K562 (cell line): Measurements from ENCODE around the gene TRPV5. TPM values are rescaled to one million over a fixed set of nuclear protein-coding genes. Genes with fewer than 3 reads are reported as not detected.

Experiments
- ATAC-seq: fragments of 200-7000 bp; cut with Tn5 transposase; 3 replicates; pipeline ENCODE4 v1.9.1; 2020; ENCODE audit warnings: moderate library complexity
- BruUV-seq: library from RNA; stranded (reverse); fragments of 400-500 nt; replicated peaks from 2 replicates; lab custom pipeline; 2021; lab: Mats Ljungman, UMichigan
- CTCF ChIA-PET: fragments of 300-600 bp; formaldehyde crosslinking; extraction: SDS; loops from one replicate; lab custom pipeline; 2021; ENCODE audit warnings: low intra/inter-chr PET ratio; lab: Yijun Ruan, JAX
- POLR2A ChIA-PET: fragments of 300-600, 350-650 bp; sonication (Branson Sonifier 250); formaldehyde crosslinking; extraction: SDS; loops from one replicate; lab custom pipeline; 2021; ENCODE audit warnings: antibody characterized with exemption, inconsistent platforms; lab: Yijun Ruan, JAX
- DNase-seq, 4 experiments: peaks; one replicate each; pipeline versions ENCODE4 v3.0.0 to v3.0.0-alpha.2; 2011 to 2018; ENCODE audit warnings: low spot score in 3 of 4, mixed read lengths in 3 of 4; ENCODE audit errors: extremely low read depth in 1 of 4
- FAIRE-seq: peaks from 2 replicates; lab custom pipeline; 2011; peaks lifted over from hg19 to GRCh38; lab: Jason Lieb, UNC
- H2AFZ ChIP-seq: 2 replicates; pipeline ENCODE4 v1.6.0; 2011; ENCODE audit warnings: low read depth, low read length, control low read depth, inconsistent platforms
- H3K27ac ChIP-seq: fragments of 200-600 bp; 3 replicates; pipeline ENCODE4 v1.8.0; 2011; ENCODE audit warnings: low read depth, mild to moderate bottlenecking, control low read depth, inconsistent platforms, low read length, moderate library complexity, mixed read lengths; ENCODE audit errors: extremely low read depth
- H3K27me3 ChIP-seq, 2 experiments: fragments of 300-600 bp in 1 of 2; 2 replicates in 1 of 2; 3 replicates in 1 of 2; pipeline versions ENCODE4 v1.6.0 to v1.8.0; 2011; ENCODE audit warnings: inconsistent platforms in 2 of 2, low read length in 2 of 2, mild to moderate bottlenecking in 1 of 2, mixed read lengths in 1 of 2, moderate library complexity in 1 of 2; ENCODE audit not compliant: control insufficient read depth in 2 of 2, insufficient read depth in 2 of 2
- H3K36me3 ChIP-seq: fragments of 300-600 bp; 3 replicates; pipeline ENCODE4 v1.8.0; 2011; ENCODE audit warnings: mild to moderate bottlenecking, low read length, inconsistent platforms; ENCODE audit not compliant: control insufficient read depth, insufficient read depth
- H3K4me1 ChIP-seq, 2 experiments: fragments of 200-600 bp in 1 of 2; replicated peaks in 1 of 2; 2 replicates in 1 of 2; 3 replicates in 1 of 2; pipeline versions ENCODE4 v1.5.1 to v1.8.0; 2011; ENCODE audit warnings: inconsistent platforms in 2 of 2, low read length in 2 of 2, mild to moderate bottlenecking in 1 of 2, mixed read lengths in 1 of 2, moderate library complexity in 1 of 2; ENCODE audit not compliant: control insufficient read depth in 2 of 2, insufficient read depth in 2 of 2
- H3K4me2 ChIP-seq: 2 replicates; pipeline ENCODE4 v1.6.1; 2011; ENCODE audit warnings: low read length, control low read depth, inconsistent platforms, mixed read lengths; ENCODE audit not compliant: insufficient read depth
- H3K4me3 ChIP-seq: fragments of 200-600 bp; sonication (generic), shearing (Covaris generic); 2 replicates; pipeline ENCODE4 v1.5.1; 2016; ENCODE audit warnings: control low read depth, inconsistent platforms
- H3K79me2 ChIP-seq: fragments of 200-600 bp; 3 replicates; pipeline ENCODE4 v1.8.0; 2011; ENCODE audit warnings: low read length, inconsistent platforms; ENCODE audit not compliant: control insufficient read depth, insufficient read depth
- H3K9ac ChIP-seq, 2 experiments: 2 replicates each; pipeline versions ENCODE4 v1.6.0 to v1.6.1; 2011; ENCODE audit warnings: low read depth in 2 of 2, low read length in 2 of 2, control low read depth in 1 of 2, inconsistent platforms in 1 of 2, mild to moderate bottlenecking in 1 of 2, mixed read lengths in 1 of 2; ENCODE audit not compliant: insufficient read depth in 1 of 2
- H3K9me1 ChIP-seq: one replicate; pipeline ENCODE4 v1.6.0; 2011; ENCODE audit warnings: inconsistent platforms, mild to moderate bottlenecking, low read length, moderate library complexity; ENCODE audit not compliant: control insufficient read depth, insufficient read depth
- H3K9me3 ChIP-seq: replicated peaks from 2 replicates; pipeline ENCODE4 v1.5.1; 2011; ENCODE audit warnings: low read depth, low read length, inconsistent platforms; ENCODE audit not compliant: control insufficient read depth, insufficient read depth
- H4K20me1 ChIP-seq: replicated peaks from 2 replicates; pipeline ENCODE4 v1.6.1; 2011; ENCODE audit warnings: low read length, inconsistent platforms, mixed read lengths; ENCODE audit not compliant: control insufficient read depth, insufficient read depth
- DNMT1 ChIP-seq: fragments of 450-650 bp; IDR thresholded peaks from 2 replicates; pipeline ENCODE4 v1.6.1; 2016; ENCODE audit warnings: antibody characterized with exemption, mild to moderate bottlenecking
- ESRRA ChIP-seq: fragments of 450-650 bp; IDR thresholded peaks from 2 replicates; pipeline ENCODE4 v1.6.1; 2014; ENCODE audit warnings: low read depth, mild to moderate bottlenecking, moderate library complexity, borderline replicate concordance
- FOXA3 ChIP-seq, 2 experiments: fragments of 450-650 bp in 1 of 2; sonication (generic) in 1 of 2; formaldehyde crosslinking; IDR thresholded peaks in 1 of 2; conservative IDR thresholded peaks in 1 of 2; 2 replicates each; pipeline versions ENCODE4 v1.4.0 to v1.8.0; 2020 to 2022; ENCODE audit warnings: mild to moderate bottlenecking in 2 of 2, missing genetic modification reagents in 1 of 2
- NBN ChIP-seq: fragments of 450-650 bp; IDR thresholded peaks from 2 replicates; pipeline ENCODE4 v1.6.1; 2016; ENCODE audit warnings: low read depth, mild to moderate bottlenecking
- NR2F6 ChIP-seq: fragments of 450-650 bp; formaldehyde crosslinking; IDR thresholded peaks from 2 replicates; pipeline ENCODE4 v1.4.0; 2020; ENCODE audit warnings: mild to moderate bottlenecking
- RBBP5 ChIP-seq: fragments of 200-600 bp; sonication (generic); IDR thresholded peaks from 2 replicates; pipeline ENCODE4 v1.6.1; 2012; ENCODE audit warnings: borderline replicate concordance, mild to moderate bottlenecking, low read length, control low read depth, inconsistent platforms; ENCODE audit not compliant: insufficient read depth, poor library complexity, severe bottlenecking
- RBM22 ChIP-seq: fragments of 200-400 bp; formaldehyde crosslinking; IDR thresholded peaks from 2 replicates; pipeline ENCODE4 v1.6.1; 2018; ENCODE audit warnings: low read length, low read depth; ENCODE audit not compliant: poor library complexity, severe bottlenecking
- SMARCE1 ChIP-seq: fragments of 450-650 bp; IDR thresholded peaks from 2 replicates; pipeline ENCODE4 v1.7.1; 2016; ENCODE audit warnings: mild to moderate bottlenecking
- TEAD2 ChIP-seq: fragments of 450-650 bp; IDR thresholded peaks from 2 replicates; pipeline ENCODE4 v1.6.1; 2016; ENCODE audit warnings: missing genetic modification characterization, control low read depth, missing compliant biosample characterization
- TFAM ChIP-seq: fragments of 250-450 bp; sonication (Bioruptor Pico); conservative IDR thresholded peaks from 2 replicates; pipeline ENCODE4 v1.5.0; 2021; ENCODE audit warnings: mild to moderate bottlenecking, moderate library complexity
- ZEB2 ChIP-seq: fragments of 450-650 bp; IDR thresholded peaks from 2 replicates; pipeline ENCODE4 v1.6.1; 2016
- ZNF444 ChIP-seq: fragments of 250-450 bp; sonication (Bioruptor Pico); IDR thresholded peaks from 2 replicates; pipeline ENCODE4 v1.4.0; 2020; ENCODE audit warnings: mild to moderate bottlenecking, moderate library complexity
- WGBS: fragments of 100-300 bp; shearing (Covaris generic); methylation state at CpG from one replicate; pipeline ENCODE4 v1.1.6; 2016; ENCODE audit warnings: low coverage, mixed read lengths; ENCODE audit not compliant: insufficient coverage; ENCODE audit errors: missing lambda C conversion rate; 5-methylcytosine and 5-hydroxymethylcytosine counted together
- in situ Hi-C: fragments of 300-500 bp; cut with MboI; formaldehyde crosslinking; loops from 4 replicates; pipeline ENCODE4 v1.15.0; 2018; ENCODE audit warnings: inconsistent platforms, mixed read lengths
- intact Hi-C: fragments of 100-400 bp; cut with micrococcal nuclease; formaldehyde crosslinking; loops from 2 replicates; pipeline ENCODE4 v1.14.2; 2022
- polyA plus RNA-seq, 8 experiments: library from polyadenylated mRNA; depleted of rRNA in 4 of 8; stranded (reverse) in 5 of 8; unstranded in 3 of 8; fragments of >200 nt; fragmentation: Nextera tagmentation in 2 of 8; fragmentation: Illumina TruSeq in 1 of 8; extraction: Ambion mirVana in 2 of 8; extraction: Trizol in 1 of 8; gene quantifications; 2 replicates each; pipeline versions ENCODE4 v1.2.1 to v1.2.3, GENCODE V29; 2011 to 2014; ENCODE audit warnings: inconsistent platforms in 1 of 8, missing spikeins in 1 of 8
- total RNA-seq, 7 experiments: library from RNA; depleted of rRNA in 6 of 7; stranded (reverse); fragments of >200 nt in 6 of 7; fragmentation: Illumina TruSeq in 2 of 7; extraction: Trizol in 2 of 7; gene quantifications; 2 replicates each; pipeline versions ENCODE4 v1.2.1 to v1.2.3, GENCODE V29; 2011 to 2021; ENCODE audit warnings: low replicate concordance in 1 of 7
- TF ChIP-seq, protein P1 (sequence below): fragments of 250-450 bp; sonication (Bioruptor Pico); IDR thresholded peaks from 2 replicates; pipeline ENCODE4 v1.8.0; 2021; ENCODE audit warnings: moderate library complexity, mild to moderate bottlenecking, inconsistent platforms
- TF ChIP-seq, protein P2 (sequence below): IDR thresholded peaks from 2 replicates; pipeline ENCODE4 v1.6.1; 2011; ENCODE audit not compliant: insufficient read length; ENCODE audit errors: extremely low read depth
- TF ChIP-seq, protein P3 (sequence below): sonication (generic); formaldehyde crosslinking; IDR thresholded peaks from 2 replicates; pipeline ENCODE4 v1.8.0; 2022; ENCODE audit warnings: missing genetic modification reagents, mild to moderate bottlenecking, borderline replicate concordance

The TRPV5 gene
- total and polyA plus RNA-seq, 9 of the 15 experiments (the other 6 are each of a cell fraction or from before 2014, with no cell fraction given), result not detected

DNA sequence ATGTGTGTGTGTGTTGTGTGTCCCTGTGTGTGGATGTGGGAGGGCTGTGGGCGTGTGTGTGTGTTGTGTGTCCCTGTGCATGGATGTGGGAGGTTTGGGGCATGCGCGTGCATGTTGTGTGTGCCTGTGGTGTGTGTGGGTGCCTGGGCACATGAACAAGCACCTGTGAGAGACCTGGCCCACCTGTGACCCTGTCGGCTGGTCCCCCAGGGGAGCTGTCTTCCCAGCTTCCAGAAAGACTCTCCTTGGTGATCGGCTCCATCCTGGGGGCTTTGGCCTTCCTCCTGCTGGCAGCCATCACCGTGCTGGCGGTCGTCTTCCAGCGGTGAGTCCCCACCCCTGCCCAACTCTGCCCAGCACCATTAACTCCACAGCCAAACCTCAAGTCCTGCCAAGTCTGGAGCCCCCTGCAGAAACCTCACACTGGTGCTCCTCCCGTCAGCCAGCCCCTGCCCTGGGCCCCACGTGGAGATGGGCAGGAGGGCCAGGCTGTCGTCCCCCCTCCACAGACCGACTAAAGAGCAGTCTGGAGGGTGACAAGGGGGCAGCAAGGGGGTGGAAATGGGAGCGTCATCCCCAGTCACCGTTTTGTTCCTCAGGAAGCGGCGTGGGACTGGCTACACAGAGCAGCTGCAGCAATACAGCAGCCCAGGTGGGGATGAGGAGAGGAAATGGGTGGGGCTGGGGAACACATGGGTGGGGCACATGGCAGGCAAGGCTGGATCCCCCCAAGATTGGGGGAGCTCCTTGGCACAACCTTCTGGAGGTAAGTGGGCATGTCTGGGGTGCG lies 66.0 kb downstream of the TRPV5 start:
- FAIRE-seq, result no peak
- no TSS peak for BruUV-seq

More for the DNA sequence above, 66.0 kb downstream of the TRPV5 start:
- TF ChIP-seq TFAM, result no peak
- TF ChIP-seq NR2F6 (CRISPR knock-in tag), result no peak
- TF ChIP-seq RBM22, result no peak
- TF ChIP-seq RBBP5, result no peak
- no peak for TF ChIP-seq NBN
- TF ChIP-seq SMARCE1, result no peak
- TF ChIP-seq, protein P1, sequence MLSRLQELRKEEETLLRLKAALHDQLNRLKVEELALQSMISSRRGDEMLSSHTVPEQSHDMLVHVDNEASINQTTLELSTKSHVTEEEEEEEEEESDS (CRISPR knock-in tag), result no peak
- TF ChIP-seq, protein P2, sequence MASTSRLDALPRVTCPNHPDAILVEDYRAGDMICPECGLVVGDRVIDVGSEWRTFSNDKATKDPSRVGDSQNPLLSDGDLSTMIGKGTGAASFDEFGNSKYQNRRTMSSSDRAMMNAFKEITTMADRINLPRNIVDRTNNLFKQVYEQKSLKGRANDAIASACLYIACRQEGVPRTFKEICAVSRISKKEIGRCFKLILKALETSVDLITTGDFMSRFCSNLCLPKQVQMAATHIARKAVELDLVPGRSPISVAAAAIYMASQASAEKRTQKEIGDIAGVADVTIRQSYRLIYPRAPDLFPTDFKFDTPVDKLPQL, result no peak
- TF ChIP-seq FOXA3 (CRISPR knock-in tag; conservative IDR thresholded peaks at IDR 0.05 in 1 of 2, IDR thresholded peaks at IDR 0.05 in 1 of 2), result no peak
- TF ChIP-seq DNMT1, result no peak
- TF ChIP-seq TEAD2 (tag), result no peak
- TF ChIP-seq ZEB2, result no peak
- TF ChIP-seq, protein P3, sequence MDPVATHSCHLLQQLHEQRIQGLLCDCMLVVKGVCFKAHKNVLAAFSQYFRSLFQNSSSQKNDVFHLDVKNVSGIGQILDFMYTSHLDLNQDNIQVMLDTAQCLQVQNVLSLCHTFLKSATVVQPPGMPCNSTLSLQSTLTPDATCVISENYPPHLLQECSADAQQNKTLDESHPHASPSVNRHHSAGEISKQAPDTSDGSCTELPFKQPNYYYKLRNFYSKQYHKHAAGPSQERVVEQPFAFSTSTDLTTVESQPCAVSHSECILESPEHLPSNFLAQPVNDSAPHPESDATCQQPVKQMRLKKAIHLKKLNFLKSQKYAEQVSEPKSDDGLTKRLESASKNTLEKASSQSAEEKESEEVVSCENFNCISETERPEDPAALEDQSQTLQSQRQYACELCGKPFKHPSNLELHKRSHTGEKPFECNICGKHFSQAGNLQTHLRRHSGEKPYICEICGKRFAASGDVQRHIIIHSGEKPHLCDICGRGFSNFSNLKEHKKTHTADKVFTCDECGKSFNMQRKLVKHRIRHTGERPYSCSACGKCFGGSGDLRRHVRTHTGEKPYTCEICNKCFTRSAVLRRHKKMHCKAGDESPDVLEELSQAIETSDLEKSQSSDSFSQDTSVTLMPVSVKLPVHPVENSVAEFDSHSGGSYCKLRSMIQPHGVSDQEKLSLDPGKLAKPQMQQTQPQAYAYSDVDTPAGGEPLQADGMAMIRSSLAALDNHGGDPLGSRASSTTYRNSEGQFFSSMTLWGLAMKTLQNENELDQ (CRISPR knock-in tag), result no peak
- TF ChIP-seq ZNF444 (CRISPR knock-in tag), result no peak
- no peak for TF ChIP-seq ESRRA
- H4K20me1 ChIP-seq, result peaks cover 4% of the 10 kb centered on the region; the same call in 1 of the 2 replicates
- intact Hi-C loops, result no loop called here
- POLR2A ChIA-PET, result no interaction called here
- H3K79me2 ChIP-seq, result no peaks in the 10 kb centered on the region
- no peak overlapping the region for H3K27ac ChIP-seq
- CTCF ChIA-PET, result interaction anchor here (1.0 to 2.0 kb wide), 2 partner anchors 13 to 56 kb away, joined by 3 to 15 read pairs; partner anchors contain the start of gene EPHB6
- peaks cover 8 to 69% of the 10 kb centered on the region in 2 experiments; a peak in 4 of 5 replicates for H3K27me3 ChIP-seq
- no peaks in the 10 kb centered on the region for H3K36me3 ChIP-seq
- peaks cover 0 to 33% of the 10 kb centered on the region in 2 experiments; a peak in 1 of 5 replicates for H3K4me1 ChIP-seq
- H3K4me2 ChIP-seq, result no peak overlapping the region
- H3K9ac ChIP-seq, result no peak overlapping the region
- no peak overlapping the region for H3K4me3 ChIP-seq
- no peaks in the 10 kb centered on the region for H3K9me3 ChIP-seq
- in situ Hi-C loops, result no loop called here
- DNase-seq (no peak), ATAC-seq (no peak)
- H2AFZ ChIP-seq, result no peak overlapping the region
- no peaks in the 10 kb centered on the region for H3K9me1 ChIP-seq
- 39% methylated on average over 18 of the region's 18 CpGs for WGBS
